Breast epithelium (tissue), 4 donors: ENCODE measurements around the gene TOPBP1. TPM values are rescaled to one million over a fixed set of nuclear protein-coding genes. Genes with fewer than 3 reads are reported as not detected.

Source experiments
- DNase-seq, 2 donors: peaks; one replicate each; pipeline ENCODE4 v3.0.0-alpha.2; 2019; ENCODE audit warnings: low spot score in 2 of 2
- H3K27ac ChIP-seq, 2 donors: fragments of 200-600 bp; sonication (generic) in 1 of 2; one replicate each; pipeline ENCODE4 v1.5.1; 2016 to 2019; ENCODE audit warnings: mild to moderate bottlenecking in 1 of 2
- H3K27me3 ChIP-seq, 2 donors: fragments of 200-600 bp; sonication (generic) in 1 of 2; one replicate each; pipeline versions ENCODE4 v1.5.1 to v1.6.0; 2017 to 2019; ENCODE audit warnings: control low read depth in 1 of 2, mild to moderate bottlenecking in 1 of 2
- H3K36me3 ChIP-seq: fragments of 200-600 bp; one replicate; pipeline ENCODE4 v1.5.1; 2019
- H3K4me1 ChIP-seq, 2 donors: fragments of 200-600 bp; sonication (generic); one replicate each; pipeline ENCODE4 v1.5.1; 2016 to 2019; ENCODE audit warnings: control low read depth in 1 of 2
- H3K4me3 ChIP-seq, 3 donors: fragments of 200-600 bp; sonication (generic); 1 replicate in 2 of 3; 2 replicates in 1 of 3; pipeline ENCODE4 v1.5.1; 2016 to 2019; ENCODE audit warnings: mild to moderate bottlenecking in 3 of 3, moderate library complexity in 2 of 3
- H3K9me3 ChIP-seq, 2 donors: fragments of 200-600 bp; sonication (generic) in 1 of 2; one replicate each; pipeline ENCODE4 v1.5.1; 2016 to 2019; ENCODE audit warnings: control low read depth in 1 of 2
- CTCF ChIP-seq, 3 donors: fragments of 450-650 bp; IDR thresholded peaks; one replicate each; pipeline ENCODE4 v1.5.1; 2016 to 2017; ENCODE audit warnings: antibody characterized with exemption in 3 of 3, mild to moderate bottlenecking in 3 of 3, moderate library complexity in 3 of 3
- POLR2A ChIP-seq: fragments of 450-650 bp; IDR thresholded peaks from one replicate; pipeline ENCODE4 v1.6.1; 2016; ENCODE audit warnings: antibody characterized with exemption, mild to moderate bottlenecking, moderate library complexity
- POLR2AphosphoS5 ChIP-seq, 3 donors: sonication (generic); formaldehyde crosslinking; IDR thresholded peaks; one replicate each; pipeline ENCODE4 v1.6.1; 2017; ENCODE audit warnings: antibody characterized with exemption in 3 of 3
- intact Hi-C: fragments of 100-400 bp; cut with DNase I; formaldehyde crosslinking; loops from one replicate; pipeline ENCODE4 v1.15.1; 2023; ENCODE audit warnings: low total_unique reads
- total RNA-seq, 3 donors: library from RNA; depleted of rRNA; stranded (reverse); fragments of >200 nt; gene quantifications; one replicate each; pipeline ENCODE4 v1.1.0, GENCODE V29; 2016

TOPBP1 gene
- total RNA-seq, 3 donors from 2014 or later = 33.4 to 58.1 (median 38.7) TPM

GRCh38 chr3:133600572-133601081, 61.1 kb downstream of the TOPBP1 start:
- H3K4me1 ChIP-seq = no peaks in the 10 kb centered on the region
- H3K27ac ChIP-seq = no peak overlapping the region
- no peak overlapping the region for H3K4me3 ChIP-seq
- intact Hi-C loops = no loop called here
- H3K27me3 ChIP-seq = no peaks in the 10 kb centered on the region
- no peaks in the 10 kb centered on the region for H3K9me3 ChIP-seq
- TF ChIP-seq POLR2A = no peak
- no peak for TF ChIP-seq CTCF (IDR thresholded peaks at IDR 0.05)
- TF ChIP-seq POLR2AphosphoS5 (IDR thresholded peaks at IDR 0.05) = no peak
- no peaks in the 10 kb centered on the region for H3K36me3 ChIP-seq
- DNase-seq = no peak

DNA sequence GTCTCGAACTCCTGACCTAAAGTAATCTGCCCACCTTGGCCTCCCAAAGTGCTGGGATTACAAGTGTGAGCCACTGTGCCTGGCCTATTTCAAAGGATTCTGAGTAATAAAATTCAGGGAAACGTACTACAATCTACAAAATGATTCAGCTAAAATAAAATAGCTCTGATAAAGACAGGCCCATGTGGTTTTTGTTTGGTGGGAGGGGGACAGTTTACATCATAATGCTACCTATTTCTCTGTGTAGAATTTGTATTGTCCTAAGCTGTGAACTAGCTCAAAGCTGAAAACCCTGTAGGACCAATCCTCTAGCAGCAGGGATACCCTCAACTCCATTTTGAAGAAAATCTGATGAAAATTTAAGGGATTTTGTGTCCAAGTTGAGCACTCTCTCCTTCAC, 62.5 kb downstream of the TOPBP1 start:
- no peaks in the 10 kb centered on the region for H3K36me3 ChIP-seq
- no peaks in the 10 kb centered on the region for H3K4me1 ChIP-seq
- no peak overlapping the region for H3K27ac ChIP-seq
- no peaks in the 10 kb centered on the region for H3K9me3 ChIP-seq
- no peak for TF ChIP-seq POLR2AphosphoS5 (IDR thresholded peaks at IDR 0.05)
- no peak for TF ChIP-seq POLR2A
- TF ChIP-seq CTCF (IDR thresholded peaks at IDR 0.05) = no peak
- intact Hi-C loops = no loop called here
- no peak overlapping the region for H3K4me3 ChIP-seq
- H3K27me3 ChIP-seq = no peaks in the 10 kb centered on the region
- no peak for DNase-seq

- DNase-seq = no peak
- Histone ChIP-seq H3K36me3 (no peaks in the 10 kb centered on the region), H3K4me3 (no peak overlapping the region), H3K27me3 (no peaks in the 10 kb centered on the region), H3K27ac (no peak overlapping the region), H3K4me1 (no peaks in the 10 kb centered on the region), H3K9me3 (no peaks in the 10 kb centered on the region)
- no peak for TF ChIP-seq POLR2AphosphoS5 (IDR thresholded peaks at IDR 0.05)
- no peak for TF ChIP-seq CTCF (IDR thresholded peaks at IDR 0.05)
- no peak for TF ChIP-seq POLR2A
- intact Hi-C loops = no loop called here
Measured at GRCh38 chr3:133598405-133598804, 63.3 kb downstream of the TOPBP1 start.

- no peak for DNase-seq
- Histone ChIP-seq H3K9me3 (no peaks in the 10 kb centered on the region), H3K4me3 (no peak overlapping the region), H3K27ac (no peak overlapping the region), H3K27me3 (no peaks in the 10 kb centered on the region), H3K36me3 (no peaks in the 10 kb centered on the region), H3K4me1 (no peaks in the 10 kb centered on the region)
- intact Hi-C loops = no loop called here
- TF ChIP-seq POLR2A (no peak), CTCF (IDR thresholded peaks at IDR 0.05) (no peak), POLR2AphosphoS5 (IDR thresholded peaks at IDR 0.05) (no peak)
Measured at GRCh38 chr3:133595341-133595740, 66.4 kb downstream of the TOPBP1 start.

GRCh38 chr3:133593243-133593642, 68.5 kb downstream of the TOPBP1 start:
- no peaks in the 10 kb centered on the region for H3K9me3 ChIP-seq
- H3K27me3 ChIP-seq = no peaks in the 10 kb centered on the region
- no peaks in the 10 kb centered on the region for H3K36me3 ChIP-seq
- no peak overlapping the region for H3K4me3 ChIP-seq
- H3K27ac ChIP-seq = no peak overlapping the region
- intact Hi-C loops = no loop called here
- TF ChIP-seq POLR2A (no peak), CTCF (IDR thresholded peaks at IDR 0.05) (no peak), POLR2AphosphoS5 (IDR thresholded peaks at IDR 0.05) (no peak)
- no peak for DNase-seq
- H3K4me1 ChIP-seq = no peaks in the 10 kb centered on the region
